RWPE1 (cell line): ENCODE data around the gene DISC1.

Experiments used
- CTCF ChIA-PET: fragments of 350-600 bp; sonication (Branson Sonifier 250); formaldehyde crosslinking; extraction: SDS; loops from one replicate; lab custom pipeline; 2021; lab: Yijun Ruan, JAX
- POLR2A ChIA-PET: fragments of 400-600 bp; formaldehyde crosslinking; extraction: SDS; loops from one replicate; lab custom pipeline; 2020; ENCODE audit warnings: antibody characterized with exemption; ENCODE audit not compliant: low non-redundant PET; lab: Yijun Ruan, JAX
- DNase-seq: peaks from one replicate; pipeline ENCODE4 v3.0.0; 2012; ENCODE audit warnings: low spot score
- H3K27ac ChIP-seq: fragments of 450-650 bp; 2 replicates; pipeline ENCODE4 v1.5.1; 2017
- TF ChIP-seq, protein P1 (sequence below): fragments of 450-650 bp; conservative IDR thresholded peaks from 2 replicates; pipeline ENCODE4 v1.5.1; 2017; ENCODE audit warnings: low read depth, mild to moderate bottlenecking

DISC1 gene

GRCh38 chr1:231768416-231768815 is 141.8 kb downstream of the DISC1 start:
- ChIA-PET POLR2A (no interaction called here), CTCF (interaction anchor here (0.7 kb wide), 1 partner anchor 31 kb away, joined by 6 read pairs; no protein-coding TSS in a partner anchor)
- no peak overlapping the region for H3K27ac ChIP-seq
- TF ChIP-seq, protein P1, sequence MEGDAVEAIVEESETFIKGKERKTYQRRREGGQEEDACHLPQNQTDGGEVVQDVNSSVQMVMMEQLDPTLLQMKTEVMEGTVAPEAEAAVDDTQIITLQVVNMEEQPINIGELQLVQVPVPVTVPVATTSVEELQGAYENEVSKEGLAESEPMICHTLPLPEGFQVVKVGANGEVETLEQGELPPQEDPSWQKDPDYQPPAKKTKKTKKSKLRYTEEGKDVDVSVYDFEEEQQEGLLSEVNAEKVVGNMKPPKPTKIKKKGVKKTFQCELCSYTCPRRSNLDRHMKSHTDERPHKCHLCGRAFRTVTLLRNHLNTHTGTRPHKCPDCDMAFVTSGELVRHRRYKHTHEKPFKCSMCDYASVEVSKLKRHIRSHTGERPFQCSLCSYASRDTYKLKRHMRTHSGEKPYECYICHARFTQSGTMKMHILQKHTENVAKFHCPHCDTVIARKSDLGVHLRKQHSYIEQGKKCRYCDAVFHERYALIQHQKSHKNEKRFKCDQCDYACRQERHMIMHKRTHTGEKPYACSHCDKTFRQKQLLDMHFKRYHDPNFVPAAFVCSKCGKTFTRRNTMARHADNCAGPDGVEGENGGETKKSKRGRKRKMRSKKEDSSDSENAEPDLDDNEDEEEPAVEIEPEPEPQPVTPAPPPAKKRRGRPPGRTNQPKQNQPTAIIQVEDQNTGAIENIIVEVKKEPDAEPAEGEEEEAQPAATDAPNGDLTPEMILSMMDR, result no peak
- DNase-seq, result no peak

DNA sequence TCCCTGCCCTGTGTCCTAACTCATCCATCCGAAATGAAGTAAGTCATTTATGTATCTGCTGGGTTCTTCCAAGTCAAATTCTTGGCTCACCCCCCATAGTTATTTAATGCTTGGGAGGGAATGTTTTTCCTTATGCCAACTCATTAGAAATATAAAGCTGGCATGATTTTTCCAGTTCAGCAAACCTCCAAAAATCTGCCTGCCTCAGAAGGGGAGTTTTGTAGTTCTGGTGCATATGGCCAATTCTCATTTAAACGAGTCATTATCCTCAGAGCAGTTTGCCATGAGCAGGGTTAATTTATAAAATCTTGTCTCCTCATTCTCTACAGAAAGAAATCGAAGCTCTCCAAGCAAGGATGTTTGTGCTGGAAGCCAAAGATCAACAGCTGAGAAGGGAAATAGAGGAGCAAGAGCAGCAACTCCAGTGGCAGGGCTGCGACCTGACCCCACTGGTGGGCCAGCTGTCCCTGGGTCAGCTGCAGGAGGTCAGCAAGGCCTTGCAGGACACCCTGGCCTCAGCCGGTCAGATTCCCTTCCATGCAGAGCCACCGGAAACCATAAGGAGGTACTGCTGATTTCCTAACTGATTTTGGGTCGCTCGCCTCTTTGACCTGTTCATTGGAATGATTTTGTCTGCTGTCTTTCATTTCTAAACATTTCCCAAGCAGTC is 144.1 kb downstream of the DISC1 start:
- CTCF ChIA-PET, result no interaction called here
- H3K27ac ChIP-seq, result no peak overlapping the region
- POLR2A ChIA-PET, result no interaction called here
- TF ChIP-seq, protein P1, result no peak
- no peak for DNase-seq

- no peak overlapping the region for H3K27ac ChIP-seq
- ChIA-PET CTCF (interaction anchor here (0.9 kb wide), 1 partner anchor 594 kb away, joined by 3 read pairs; no protein-coding TSS in a partner anchor), POLR2A (no interaction called here)
- TF ChIP-seq, protein P1, result no peak
- no peak for DNase-seq
These were observed 148.2 kb downstream of the DISC1 start for GRCh38 chr1:231774719-231775335.

DNA sequence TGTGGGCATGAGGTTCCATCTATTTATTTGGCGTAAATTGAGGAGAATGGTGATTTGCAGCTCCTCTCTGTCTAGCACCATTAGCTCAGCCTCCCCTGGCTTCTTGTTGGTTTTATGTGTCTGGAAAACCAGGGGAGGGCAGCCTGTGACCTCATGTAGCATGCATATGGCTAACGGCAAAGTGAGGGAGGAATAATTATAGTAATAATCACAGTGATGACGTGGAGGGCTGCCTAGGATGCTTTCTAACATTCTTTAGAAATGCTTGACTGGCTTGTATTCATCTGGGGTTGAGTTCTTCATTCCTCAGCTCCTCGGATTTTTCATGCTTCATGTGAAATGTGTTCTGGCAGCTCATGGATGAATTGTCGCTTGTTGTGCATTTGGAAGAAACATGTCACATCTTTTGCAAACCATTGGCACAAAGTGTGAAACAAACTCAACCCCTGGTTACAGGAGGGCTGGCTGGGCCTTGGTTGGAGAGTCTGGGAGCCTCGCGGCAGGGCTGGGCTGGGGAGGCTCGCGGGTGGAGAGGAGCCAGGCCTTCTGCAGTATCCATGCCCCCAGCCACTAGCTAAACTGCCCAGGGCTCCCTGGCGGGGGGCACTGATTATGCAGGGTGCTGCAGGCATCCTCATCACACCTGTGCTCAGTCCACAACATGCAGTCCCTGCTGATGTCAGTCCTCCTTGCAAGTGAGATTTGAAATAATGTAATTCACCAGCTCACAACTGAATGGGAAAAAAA is 149.6 kb downstream of the DISC1 start:
- ChIA-PET CTCF (interaction anchor here (0.9 kb wide), 1 partner anchor 593 kb away, joined by 3 read pairs; no protein-coding TSS in a partner anchor), POLR2A (no interaction called here)
- no peak overlapping the region for H3K27ac ChIP-seq
- DNase-seq, result no peak
- TF ChIP-seq, protein P1, result no peak

DNA sequence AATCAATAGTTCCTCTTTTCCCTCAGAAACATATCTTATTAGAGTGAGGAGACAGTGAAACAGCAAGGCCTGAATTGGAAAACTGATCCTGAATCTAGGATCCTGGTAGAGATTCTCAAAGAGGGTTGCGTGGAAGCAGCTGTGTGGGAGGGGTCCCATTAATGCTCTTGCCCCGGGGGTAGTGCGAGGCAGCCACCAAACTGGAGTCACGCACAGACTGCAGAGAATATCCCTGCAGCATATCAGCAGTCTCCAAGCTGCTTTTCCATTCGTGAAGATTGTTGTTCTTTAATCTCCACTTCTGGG is 150.1 kb downstream of the DISC1 start:
- CTCF ChIA-PET, result interaction anchor here (0.6 kb wide), 2 partner anchors 12 to 1213 kb away, joined by 4 to 5 read pairs; no protein-coding TSS in a partner anchor
- DNase-seq, result no peak
- no peak overlapping the region for H3K27ac ChIP-seq

More for the DNA sequence above, 150.1 kb downstream of the DISC1 start:
- TF ChIP-seq, protein P1, result no peak
- POLR2A ChIA-PET, result no interaction called here
